B cell (primary cell): ENCODE results near the gene COL8A2. TPM values are rescaled to one million over a fixed set of nuclear protein-coding genes. Genes with fewer than 3 reads are reported as not detected.

Source experiments
- ATAC-seq: fragments of 200-7000 bp; cut with Tn5 transposase; one replicate; pipeline ENCODE4 v1.10.0; 2021; ENCODE audit warnings: low read depth, mild to moderate bottlenecking, moderate number of reproducible peaks, moderate library complexity
- CTCF ChIA-PET: fragments of 350-600 bp; sonication (Branson Sonifier 250); formaldehyde crosslinking; loops from one replicate; lab custom pipeline; 2021; ENCODE audit warnings: antibody characterized with exemption, inconsistent platforms; lab: Charles Lee
- POLR2A ChIA-PET: fragments of 350-600 bp; sonication (Branson Sonifier 250); formaldehyde crosslinking; loops from one replicate; lab custom pipeline; 2021; ENCODE audit warnings: antibody characterized with exemption; lab: Charles Lee
- DNase-seq: peaks from one replicate; pipeline ENCODE4 v3.0.0; 2013
- H2AFZ ChIP-seq: 2 replicates; pipeline ENCODE4 v1.6.1; 2012; ENCODE audit warnings: mild to moderate bottlenecking, low read depth, low read length; ENCODE audit not compliant: insufficient read depth, poor library complexity, severe bottlenecking
- H3K27ac ChIP-seq, 2 donors: 1 replicate in 1 of 2; 2 replicates in 1 of 2; pipeline ENCODE4 v1.5.1; 2012 to 2013; ENCODE audit warnings: low read length in 2 of 2, mild to moderate bottlenecking in 2 of 2, moderate library complexity in 1 of 2
- H3K27me3 ChIP-seq, 4 experiments: fragments of 200-600 bp in 1 of 4; sonication (generic) in 1 of 4; replicated peaks in 1 of 4; 1 replicate in 2 of 4; 2 replicates in 2 of 4; pipeline versions ENCODE4 v1.6.1 to v1.7.0; 2013 to 2016; ENCODE audit warnings: low read length in 3 of 4, mild to moderate bottlenecking in 2 of 4, mixed read lengths in 1 of 4, moderate library complexity in 1 of 4; ENCODE audit not compliant: insufficient read depth in 4 of 4, control insufficient read depth in 3 of 4; ENCODE audit errors: control extremely low read depth in 1 of 4
- H3K36me3 ChIP-seq, 2 experiments: replicated peaks in 1 of 2; 1 replicate in 1 of 2; 2 replicates in 1 of 2; pipeline versions ENCODE4 v1.6.1 to v1.7.1; 2013; ENCODE audit warnings: low read length in 1 of 2; ENCODE audit not compliant: insufficient read depth in 2 of 2, control insufficient read depth in 1 of 2; ENCODE audit errors: control extremely low read depth in 1 of 2, extremely low read depth in 1 of 2
- H3K4me1 ChIP-seq, 2 donors: fragments of 200-600 bp in 1 of 2; sonication (generic) in 1 of 2; 1 replicate in 1 of 2; 2 replicates in 1 of 2; pipeline versions ENCODE4 v1.5.1 to v1.6.1; 2013 to 2017; ENCODE audit warnings: low read length in 2 of 2; ENCODE audit not compliant: control insufficient read depth in 2 of 2, insufficient read depth in 2 of 2
- H3K4me2 ChIP-seq: replicated peaks from 2 replicates; pipeline ENCODE3; 2012; ENCODE audit warnings: mild to moderate bottlenecking, low read depth, low read length; ENCODE audit not compliant: poor library complexity, severe bottlenecking
- H3K4me3 ChIP-seq, 5 experiments: fragments of 200-600 bp in 1 of 5; sonication (generic) in 1 of 5; 1 replicate in 3 of 5; 2 replicates in 2 of 5; pipeline versions ENCODE4 v1.5.1 to v1.7.0; 2011 to 2016; ENCODE audit warnings: low read length in 4 of 5, mild to moderate bottlenecking in 4 of 5, low read depth in 2 of 5, control low read depth in 1 of 5, moderate library complexity in 1 of 5; ENCODE audit not compliant: insufficient read depth in 1 of 5; ENCODE audit errors: control extremely low read depth in 1 of 5, extremely low read depth in 1 of 5
- H3K79me2 ChIP-seq: fragments of 200-600 bp; sonication (generic); one replicate; pipeline ENCODE4 v1.6.0; 2016; ENCODE audit warnings: low read length; ENCODE audit not compliant: control insufficient read depth, insufficient read depth
- H3K9ac ChIP-seq: fragments of 200-600 bp; sonication (generic); 2 replicates; pipeline ENCODE4 v1.6.1; 2017; ENCODE audit warnings: mild to moderate bottlenecking, low read length, moderate library complexity
- H3K9me3 ChIP-seq, 3 donors: one replicate each; pipeline versions ENCODE4 v1.6.1 to v1.7.1; 2013; ENCODE audit warnings: low read length in 2 of 3; ENCODE audit not compliant: control insufficient read depth in 2 of 3, insufficient read depth in 1 of 3; ENCODE audit errors: control extremely low read depth in 1 of 3
- H4K20me1 ChIP-seq: 2 replicates; pipeline ENCODE4 v1.6.0; 2012; ENCODE audit warnings: mild to moderate bottlenecking, low read length; ENCODE audit not compliant: insufficient read depth, control insufficient read depth, poor library complexity, severe bottlenecking
- H3K27ac Mint-ChIP-seq: one replicate; pipeline ENCODE4 v1.8.0; 2021; ENCODE audit warnings: mixed read lengths
- H3K27me3 Mint-ChIP-seq: one replicate; pipeline ENCODE4 v1.8.0; 2021; ENCODE audit warnings: mixed read lengths
- H3K4me1 Mint-ChIP-seq: one replicate; pipeline ENCODE4 v1.8.0; 2021; ENCODE audit warnings: mixed read lengths
- H3K4me3 Mint-ChIP-seq: one replicate; pipeline ENCODE4 v1.8.0; 2021; ENCODE audit warnings: mixed read lengths
- H3K9me3 Mint-ChIP-seq: one replicate; pipeline ENCODE4 v1.8.0; 2022; ENCODE audit warnings: mixed read lengths; ENCODE audit not compliant: insufficient read depth
- EZH2 ChIP-seq: IDR thresholded peaks from 2 replicates; pipeline ENCODE4 v1.6.1; 2012; ENCODE audit warnings: borderline replicate concordance, low read depth, mild to moderate bottlenecking, moderate library complexity, low read length; ENCODE audit not compliant: insufficient read depth, poor library complexity, severe bottlenecking
- WGBS: methylation state at CpG from one replicate; pipeline ENCODE4 v1.1.5; 2013; ENCODE audit warnings: missing lambda C conversion rate; ENCODE audit not compliant: insufficient coverage; 5-methylcytosine and 5-hydroxymethylcytosine counted together
- intact Hi-C: fragments of 100-400 bp; cut with micrococcal nuclease; formaldehyde crosslinking; loops from one replicate; pipeline ENCODE4 v1.10.0; 2022
- polyA plus RNA-seq: library from polyadenylated mRNA; depleted of rRNA; stranded (reverse); fragments of >200 nt; gene quantifications from 2 replicates; pipeline ENCODE4 v1.2.3, GENCODE V29; 2012
- total RNA-seq, 2 donors: library from RNA; stranded (reverse); fragments of 120-200 nt in 1 of 2; gene quantifications; 1 replicate in 1 of 2; 2 replicates in 1 of 2; pipeline versions ENCODE4 v1.2.3 to v1.2.4, GENCODE V29; 2013 to 2022
- TF ChIP-seq, protein P1 (sequence below): fragments of 200-600 bp; IDR thresholded peaks from one replicate; pipeline ENCODE4 v1.8.0; 2022; ENCODE audit warnings: antibody characterized with exemption, mild to moderate bottlenecking

The COL8A2 gene
- total and polyA plus RNA-seq, 2 donors (not counting 1 experiment from before 2014, with no cell fraction given), result 0.17 TPM; not detected in 1

GRCh38 chr1:36149237-36149972, 24.4 kb upstream of the COL8A2 start, which contains the start of gene TRAPPC3:
Gene TRAPPC3, minus strand, starts transcription at chr1:36149486. Its CDS starts 108 bp downstream, at chr1:36149378.
- Mint-ChIP-seq H3K4me3 (peak within 1 kb of the TSS; percentile 99), H3K9me3 (no peaks in the 10 kb centered on the region), H3K27me3 (no peaks in the 10 kb centered on the region), H3K27ac (peak within 1 kb of the TSS; percentile 98), H3K4me1 (peaks cover 63% of the 10 kb centered on the region)
- Histone ChIP-seq H3K36me3 (peaks cover 4 to 7% of the 10 kb centered on the region in 2 experiments), H3K79me2 (peaks cover 56% of the 10 kb centered on the region), H4K20me1 (no peaks in the 10 kb centered on the region), H3K4me1 (peaks cover 32 to 41% of the 10 kb centered on the region in 2 donors), H2AFZ (peak within 1 kb of the TSS; percentile 82), H3K4me2 (peak within 1 kb of the TSS; percentile 82), H3K27ac (peak within 1 kb of the TSS; percentile 77 to 94), H3K9ac (peak within 1 kb of the TSS; percentile 77), H3K27me3 (no peaks in the 10 kb centered on the region), H3K9me3 (no peaks in the 10 kb centered on the region), H3K4me3 (peak within 1 kb of the TSS; percentile 74 to 84 (median 83))
- ChIA-PET POLR2A (interaction anchor here (0.6 to 2.7 kb wide), 12 partner anchors 12 to 315 kb away, joined by 3 to 27 read pairs (median 4); partner anchors contain the start of genes ADPRS, MRPS15 and THRAP3), CTCF (interaction anchor here (0.7 to 9.5 kb wide), 34 partner anchors 13 to 315 kb away, joined by 3 to 187 read pairs (median 6); partner anchors contain the start of genes ADPRS, AGO1, LSM10 and MRPS15)
- ATAC-seq (peak; percentile 93), DNase-seq (peak; percentile 99)
- intact Hi-C loops, result loop anchor here (1.0 to 5.0 kb wide), 9 partner anchors 39 to 1543 kb away; partner anchors contain the start of genes ADPRS, CDCA8 and THRAP3
- WGBS, result under 1% methylated on average over 62 of the region's 62 CpGs
- TF ChIP-seq, protein P1, sequence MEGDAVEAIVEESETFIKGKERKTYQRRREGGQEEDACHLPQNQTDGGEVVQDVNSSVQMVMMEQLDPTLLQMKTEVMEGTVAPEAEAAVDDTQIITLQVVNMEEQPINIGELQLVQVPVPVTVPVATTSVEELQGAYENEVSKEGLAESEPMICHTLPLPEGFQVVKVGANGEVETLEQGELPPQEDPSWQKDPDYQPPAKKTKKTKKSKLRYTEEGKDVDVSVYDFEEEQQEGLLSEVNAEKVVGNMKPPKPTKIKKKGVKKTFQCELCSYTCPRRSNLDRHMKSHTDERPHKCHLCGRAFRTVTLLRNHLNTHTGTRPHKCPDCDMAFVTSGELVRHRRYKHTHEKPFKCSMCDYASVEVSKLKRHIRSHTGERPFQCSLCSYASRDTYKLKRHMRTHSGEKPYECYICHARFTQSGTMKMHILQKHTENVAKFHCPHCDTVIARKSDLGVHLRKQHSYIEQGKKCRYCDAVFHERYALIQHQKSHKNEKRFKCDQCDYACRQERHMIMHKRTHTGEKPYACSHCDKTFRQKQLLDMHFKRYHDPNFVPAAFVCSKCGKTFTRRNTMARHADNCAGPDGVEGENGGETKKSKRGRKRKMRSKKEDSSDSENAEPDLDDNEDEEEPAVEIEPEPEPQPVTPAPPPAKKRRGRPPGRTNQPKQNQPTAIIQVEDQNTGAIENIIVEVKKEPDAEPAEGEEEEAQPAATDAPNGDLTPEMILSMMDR, result peak; percentile 89
- no peak for TF ChIP-seq EZH2
